IMR-90 (cell line): ENCODE data around the gene FBN1. TPM values are rescaled to one million over a fixed set of nuclear protein-coding genes. Genes with fewer than 3 reads are reported as not detected.

Experiments used
- ATAC-seq: fragments of 200-7000 bp; cut with Tn5 transposase; 2 replicates; pipeline ENCODE4 v1.9.1; 2020; ENCODE audit warnings: low read depth, mild to moderate bottlenecking, moderate library complexity
- BruUV-seq: library from RNA; stranded (reverse); fragments of 400-500 nt; replicated peaks from 2 replicates; lab custom pipeline; 2021; lab: Mats Ljungman, UMichigan
- CTCF ChIA-PET: fragments of 300-600 bp; formaldehyde crosslinking; extraction: SDS; loops from one replicate; lab custom pipeline; 2021; ENCODE audit warnings: antibody characterized with exemption; lab: Yijun Ruan, JAX
- POLR2A ChIA-PET: fragments of 300-600 bp; sonication (Branson Sonifier 250); formaldehyde crosslinking; loops from one replicate; lab custom pipeline; 2022; ENCODE audit warnings: antibody characterized with exemption; ENCODE audit not compliant: unreplicated experiment; lab: Charles Lee
- DNase-seq: peaks from one replicate; pipeline ENCODE4 v3.0.0; 2013
- H2AFZ ChIP-seq: replicated peaks from 2 replicates; pipeline ENCODE3; 2013; ENCODE audit warnings: low read length, mild to moderate bottlenecking; ENCODE audit not compliant: poor library complexity
- H2AK5ac ChIP-seq: 2 replicates; pipeline ENCODE4 v1.6.1; 2013; ENCODE audit warnings: low read depth, low read length, inconsistent platforms
- H2AK9ac ChIP-seq: replicated peaks from 2 replicates; pipeline ENCODE3; 2013; ENCODE audit warnings: mild to moderate bottlenecking, low read depth, low read length, moderate library complexity; ENCODE audit not compliant: poor library complexity
- H2BK120ac ChIP-seq: 2 replicates; pipeline ENCODE4 v1.6.1; 2013; ENCODE audit warnings: low read depth, low read length, inconsistent platforms
- H2BK15ac ChIP-seq: 3 replicates; pipeline ENCODE4 v1.6.1; 2013; ENCODE audit warnings: low read depth, low read length, inconsistent platforms
- H2BK20ac ChIP-seq: 2 replicates; pipeline ENCODE4 v1.6.1; 2013; ENCODE audit warnings: low read depth, mild to moderate bottlenecking, inconsistent platforms, low read length, moderate library complexity
- H2BK5ac ChIP-seq: 2 replicates; pipeline ENCODE4 v1.6.1; 2013; ENCODE audit warnings: mild to moderate bottlenecking, low read depth, low read length, inconsistent platforms; ENCODE audit not compliant: poor library complexity, severe bottlenecking
- H3K14ac ChIP-seq: replicated peaks from 2 replicates; pipeline ENCODE4 v1.6.1; 2013; ENCODE audit warnings: low read depth, low read length, inconsistent platforms
- H3K18ac ChIP-seq: 2 replicates; pipeline ENCODE4 v1.6.1; 2013; ENCODE audit warnings: low read depth, low read length, control low read depth
- H3K23ac ChIP-seq: 2 replicates; pipeline ENCODE4 v1.6.1; 2013; ENCODE audit warnings: low read depth, low read length, inconsistent platforms
- H3K27ac ChIP-seq: 2 replicates; pipeline ENCODE4 v1.5.1; 2013; ENCODE audit warnings: mild to moderate bottlenecking, control low read depth, low read length; ENCODE audit not compliant: insufficient read depth
- H3K27me3 ChIP-seq: 2 replicates; pipeline ENCODE4 v1.6.1; 2013; ENCODE audit warnings: low read length; ENCODE audit not compliant: control insufficient read depth, insufficient read depth
- H3K36me3 ChIP-seq: 2 replicates; pipeline ENCODE4 v1.6.1; 2013; ENCODE audit warnings: low read length, mixed read lengths; ENCODE audit not compliant: control insufficient read depth, insufficient read depth
- H3K4ac ChIP-seq: 2 replicates; pipeline ENCODE4 v1.6.1; 2013; ENCODE audit warnings: low read depth, low read length, inconsistent platforms
- H3K4me1 ChIP-seq: 2 replicates; pipeline ENCODE4 v1.6.1; 2013; ENCODE audit warnings: low read length, mixed read lengths; ENCODE audit not compliant: control insufficient read depth, insufficient read depth
- H3K4me2 ChIP-seq: 2 replicates; pipeline ENCODE4 v1.6.1; 2013; ENCODE audit warnings: low read depth, mild to moderate bottlenecking, control low read depth, low read length, moderate library complexity
- H3K4me3 ChIP-seq: 2 replicates; pipeline ENCODE4 v1.5.1; 2013; ENCODE audit warnings: low read depth, mild to moderate bottlenecking, control low read depth, low read length, moderate library complexity; ENCODE audit not compliant: insufficient read depth
- H3K56ac ChIP-seq: 2 replicates; pipeline ENCODE4 v1.6.1; 2013; ENCODE audit warnings: low read length, inconsistent platforms; ENCODE audit not compliant: insufficient read depth; ENCODE audit errors: extremely low read depth
- H3K79me1 ChIP-seq, 2 experiments: 2 replicates each; pipeline ENCODE4 v1.6.1; 2013; ENCODE audit warnings: low read length in 2 of 2, inconsistent platforms in 1 of 2, low read depth in 1 of 2
- H3K9ac ChIP-seq: 2 replicates; pipeline ENCODE4 v1.6.1; 2013; ENCODE audit warnings: low read depth, low read length, control low read depth
- H3K9me1 ChIP-seq: 2 replicates; pipeline ENCODE4 v1.6.1; 2013; ENCODE audit warnings: low read length, inconsistent platforms; ENCODE audit not compliant: insufficient read depth
- H3K9me3 ChIP-seq: 2 replicates; pipeline ENCODE4 v1.6.1; 2013; ENCODE audit warnings: low read length; ENCODE audit not compliant: control insufficient read depth, insufficient read depth
- H4K20me1 ChIP-seq: 2 replicates; pipeline ENCODE4 v1.6.1; 2013; ENCODE audit warnings: low read length, inconsistent platforms; ENCODE audit not compliant: insufficient read depth
- H4K5ac ChIP-seq: 2 replicates; pipeline ENCODE4 v1.6.1; 2013; ENCODE audit warnings: mild to moderate bottlenecking, low read depth, low read length, control low read depth
- H4K8ac ChIP-seq, 2 experiments: 2 replicates each; pipeline ENCODE4 v1.6.1; 2013; ENCODE audit warnings: low read depth in 2 of 2, low read length in 2 of 2, control low read depth in 1 of 2, inconsistent platforms in 1 of 2
- H4K91ac ChIP-seq: 2 replicates; pipeline ENCODE4 v1.6.1; 2013; ENCODE audit warnings: low read depth, low read length, inconsistent platforms; ENCODE audit not compliant: insufficient read depth
- BHLHE40 ChIP-seq: fragments of 150-350 bp; IDR thresholded peaks from 2 replicates; pipeline ENCODE4 v1.6.1; 2016; ENCODE audit warnings: mild to moderate bottlenecking, low read depth, low read length
- WGBS, 2 experiments: methylation state at CpG; one replicate each; pipeline versions ENCODE4 v1.1.5 to v1.1.7; 2013; ENCODE audit warnings: missing lambda C conversion rate in 2 of 2; ENCODE audit not compliant: insufficient read length in 1 of 2; ENCODE audit errors: extremely low coverage in 2 of 2; 5-methylcytosine and 5-hydroxymethylcytosine counted together
- dilution Hi-C: fragments of 300-500 bp; cut with HindIII; formaldehyde crosslinking; loops from one replicate; pipeline ENCODE4 v1.14.3; 2018; ENCODE audit warnings: low sequenced_read_pairs; ENCODE audit not compliant: unreplicated experiment
- in situ Hi-C: fragments of 300-500 bp; cut with MboI; formaldehyde crosslinking; loops from 3 replicates; pipeline ENCODE4 v1.14.3; 2019; ENCODE audit warnings: low sequenced_read_pairs, inconsistent platforms, mixed read lengths
- intact Hi-C: fragments of 100-400 bp; cut with micrococcal nuclease; formaldehyde crosslinking; loops from 2 replicates; pipeline ENCODE4 v1.10.0; 2022
- polyA plus RNA-seq, 3 experiments: library from polyadenylated mRNA; depleted of rRNA; stranded (reverse); fragments of >200 nt; gene quantifications; 2 replicates each; pipeline ENCODE4 v1.2.3, GENCODE V29; 2012; ENCODE audit warnings: low replicate concordance in 1 of 3
- total RNA-seq: library from RNA; depleted of rRNA; stranded (reverse); fragments of >200 nt; gene quantifications from 2 replicates; pipeline ENCODE4 v1.2.3, GENCODE V29; 2012

The FBN1 gene
- total and polyA plus RNA-seq, 2 of the 4 experiments (the other 2 are of a cell fraction) = 134 to 283 TPM

- H3K27ac ChIP-seq = no peak overlapping the region
- no peak overlapping the region for H2AK5ac ChIP-seq
- dilution Hi-C loops = no loop called here
- H4K20me1 ChIP-seq = no peaks in the 10 kb centered on the region
- no peaks in the 10 kb centered on the region for H3K9me1 ChIP-seq
- ChIA-PET POLR2A (no interaction called here), CTCF (no interaction called here)
- no peak for DNase-seq
- H3K23ac ChIP-seq = no peak overlapping the region
- H3K18ac ChIP-seq = no peak overlapping the region
- intact Hi-C loops = no loop called here
- BruUV-seq = no TSS peak
- no peak for TF ChIP-seq BHLHE40
- no peak overlapping the region for H2BK20ac ChIP-seq
- H3K56ac ChIP-seq = no peak overlapping the region
- no peak overlapping the region for H2BK120ac ChIP-seq
- no peak for ATAC-seq
- H3K36me3 ChIP-seq = no peaks in the 10 kb centered on the region
- H3K9ac ChIP-seq = no peak overlapping the region
- H3K4ac ChIP-seq = no peak overlapping the region
- no peak overlapping the region for H2BK5ac ChIP-seq
- H4K91ac ChIP-seq = no peak overlapping the region
- H4K5ac ChIP-seq = no peak overlapping the region
- peaks cover 7% of the 10 kb centered on the region for H3K4me1 ChIP-seq
- H3K4me2 ChIP-seq = no peak overlapping the region
- in situ Hi-C loops = no loop called here
- no peak overlapping the region for H2BK15ac ChIP-seq
- no peak overlapping the region for H3K14ac ChIP-seq
- WGBS, 2 experiments = no CpG with 5 or more reads among the region's 4 CpGs
- H3K4me3 ChIP-seq = no peak overlapping the region
- H2AK9ac ChIP-seq = no peak overlapping the region
- no peaks in the 10 kb centered on the region for H3K27me3 ChIP-seq
- H3K79me1 ChIP-seq = no peaks in the 10 kb centered on the region
- no peak overlapping the region for H2AFZ ChIP-seq
- H4K8ac ChIP-seq = no peak overlapping the region; a peak in 1 of 4 replicates
- no peaks in the 10 kb centered on the region for H3K9me3 ChIP-seq
Measured at GRCh38 chr15:48380198-48380597, 265.3 kb downstream of the FBN1 start.
